Measurements from ENCODE around the gene TRMT1.

The TRMT1 gene

GRCh38 chr19:13090511-13091231 is 25.9 kb downstream of the TRMT1 start:
- no peak for DNase-seq (ENCODE audit: low read depth in 3 of 3)

DNA sequence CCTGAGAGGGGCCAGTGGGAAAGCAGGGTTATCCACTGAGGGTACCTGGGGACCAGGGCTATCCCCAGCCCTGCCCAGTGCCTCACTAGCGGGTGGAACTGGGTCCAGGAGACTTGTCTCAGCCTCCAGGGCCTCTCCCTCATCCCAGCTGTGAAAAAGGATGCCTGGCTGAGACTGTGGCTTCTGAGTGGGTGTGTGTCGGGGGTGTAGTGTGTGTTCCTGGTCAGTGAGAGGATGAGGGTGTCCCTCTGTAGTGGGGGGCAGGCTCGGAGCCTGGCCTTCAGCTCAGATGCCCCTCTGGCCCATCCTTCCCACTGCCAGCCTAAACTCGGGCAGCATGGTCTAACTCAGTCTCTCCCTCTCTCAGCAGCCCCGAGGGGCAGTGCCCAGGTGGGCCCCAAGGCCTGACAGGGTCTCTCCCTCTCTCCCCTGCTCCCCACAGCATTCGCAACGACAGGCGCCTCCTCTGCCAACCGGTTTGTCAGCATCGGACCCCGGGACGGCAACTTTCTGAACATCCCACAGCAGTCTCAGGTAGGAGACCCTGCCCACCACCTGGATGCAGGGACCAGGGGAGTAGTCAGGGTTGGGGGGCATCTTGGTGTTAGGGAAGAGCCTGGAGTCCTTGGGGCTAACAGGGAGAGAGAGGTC is 26.6 kb downstream of the TRMT1 start:
- no peak for DNase-seq (ENCODE audit: low read depth in 3 of 3)

DNA sequence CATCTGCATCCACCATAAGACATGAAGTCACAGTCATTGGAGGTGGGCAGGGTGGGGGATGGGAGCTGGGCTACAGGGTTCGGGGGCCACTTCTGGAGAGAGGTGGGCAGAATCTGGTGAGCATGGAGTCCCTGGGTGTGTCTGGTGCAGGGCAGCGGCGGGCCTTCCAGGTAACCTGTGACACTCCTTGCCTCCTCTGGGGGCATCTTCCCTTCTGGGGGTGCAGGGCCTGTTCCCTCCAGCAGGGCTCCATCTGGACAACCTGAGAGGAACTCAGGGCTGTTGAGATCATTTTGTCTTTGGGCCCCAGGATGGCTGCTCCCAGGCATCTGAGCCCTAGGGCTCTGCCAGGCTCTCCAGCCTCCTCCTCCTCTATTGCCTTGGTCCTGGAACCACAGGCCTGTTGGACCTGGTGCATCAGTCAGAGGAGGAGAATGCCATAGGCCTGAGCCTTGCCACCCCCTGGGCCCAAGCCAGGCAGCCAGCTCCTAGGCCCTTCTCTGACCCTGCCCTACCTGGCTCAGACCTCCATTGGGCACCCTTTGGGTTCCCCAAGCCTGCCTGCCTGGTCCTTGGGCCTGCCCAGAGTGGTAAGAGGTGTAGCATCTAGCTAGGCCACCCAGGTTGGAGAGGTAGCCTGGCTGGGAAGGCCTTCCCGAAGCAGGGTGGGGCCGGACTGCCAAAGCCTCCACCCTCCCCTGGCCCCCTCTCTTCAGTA is 27.2 kb downstream of the TRMT1 start:
- DNase-seq (ENCODE audit: low read depth in 3 of 3), result no peak

GRCh38 chr19:13087795-13088537 is 28.6 kb downstream of the TRMT1 start:
- DNase-seq (ENCODE audit: low read depth in 3 of 3), result no peak

GRCh38 chr19:13087295-13087694 is 29.2 kb downstream of the TRMT1 start:
- no peak for DNase-seq (ENCODE audit: low read depth in 3 of 3)

- no peak for DNase-seq (ENCODE audit: low read depth in 3 of 3)
Measured at GRCh38 chr19:13086341-13086740, 30.2 kb downstream of the TRMT1 start.

DNA sequence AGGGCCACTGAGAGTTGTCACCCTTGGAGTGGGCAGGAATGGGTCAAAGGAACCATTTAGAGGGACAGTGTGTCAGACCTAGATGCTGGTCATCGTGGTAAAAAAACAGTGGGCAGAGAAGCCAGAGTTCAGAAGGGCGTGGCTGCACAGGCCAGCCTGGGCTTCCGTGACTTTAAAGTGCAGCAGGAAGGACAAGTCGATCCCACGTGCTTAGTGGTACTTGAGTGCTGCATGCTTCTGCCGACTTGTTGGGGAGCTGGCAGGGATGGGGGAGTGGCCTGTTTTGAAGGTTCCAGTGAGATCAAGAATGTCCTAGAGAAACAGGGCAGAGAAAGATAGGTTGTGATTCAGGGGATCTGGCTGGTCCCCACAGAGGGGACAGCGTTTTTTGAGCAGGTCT is 30.9 kb downstream of the TRMT1 start:
- DNase-seq (ENCODE audit: low read depth in 3 of 3), result no peak

- no peak for DNase-seq (ENCODE audit: low read depth in 3 of 3)
Measured at GRCh38 chr19:13083627-13084026, 32.9 kb downstream of the TRMT1 start.

DNA sequence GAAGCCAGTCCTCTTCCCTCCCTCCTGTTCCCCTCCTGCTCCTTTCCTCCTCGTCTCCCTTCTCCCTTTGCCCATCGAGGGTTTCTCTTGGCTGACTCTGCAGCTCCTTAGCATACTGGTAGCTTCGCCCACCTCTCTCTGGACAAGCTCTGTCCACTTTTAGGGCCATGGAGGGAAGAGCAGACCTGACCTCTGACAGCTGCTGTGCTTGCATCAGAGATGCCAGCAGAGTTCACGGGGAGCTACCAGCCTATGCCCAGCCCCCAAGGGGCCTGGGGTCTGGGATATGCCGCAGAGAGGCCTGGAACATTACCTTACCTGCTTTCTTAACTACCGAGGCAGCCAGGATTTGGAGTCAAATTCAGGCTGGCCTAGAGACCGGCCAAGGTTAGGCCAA is 33.5 kb downstream of the TRMT1 start:
- DNase-seq (ENCODE audit: low read depth in 3 of 3), result no peak

- no peak for DNase-seq (ENCODE audit: low read depth in 3 of 3)
Measured at GRCh38 chr19:13082192-13083007, 34.1 kb downstream of the TRMT1 start.

GRCh38 chr19:13079542-13079986 is 37.0 kb downstream of the TRMT1 start:
- DNase-seq (ENCODE audit: low read depth in 3 of 3), result no peak

DNA sequence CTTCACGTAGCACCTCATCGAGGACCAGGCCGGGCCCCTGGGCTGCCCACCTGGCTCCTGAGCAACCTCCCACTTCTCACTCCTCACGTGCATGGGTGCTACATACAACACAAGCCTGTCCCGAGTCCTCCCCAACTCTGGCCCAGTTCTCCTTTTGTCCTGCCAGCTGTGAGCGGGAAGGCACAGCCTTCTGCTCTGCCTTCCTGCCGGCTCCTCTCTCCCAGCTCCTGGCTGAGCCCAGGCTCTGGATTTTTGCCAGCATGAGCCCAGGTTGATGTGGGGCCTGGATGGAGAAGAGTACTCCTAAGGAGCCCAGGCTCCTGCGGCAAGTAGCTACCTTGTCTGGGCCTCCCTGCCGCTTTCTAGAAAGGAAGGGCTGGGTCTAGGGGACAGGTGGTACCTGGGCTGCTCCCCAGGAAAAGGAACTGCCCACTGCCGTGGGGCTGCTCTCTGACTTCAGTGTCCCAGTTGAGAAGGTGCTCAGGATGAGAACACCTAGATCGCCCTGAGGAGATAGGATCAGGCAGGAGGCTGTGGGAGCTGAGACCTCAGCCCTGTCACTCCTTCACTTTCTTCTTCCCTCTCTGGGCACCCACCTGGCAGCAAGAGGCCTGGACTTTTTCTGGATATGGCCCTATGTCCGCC is 37.5 kb downstream of the TRMT1 start:
- DNase-seq (ENCODE audit: low read depth in 3 of 3), result no peak

DNA sequence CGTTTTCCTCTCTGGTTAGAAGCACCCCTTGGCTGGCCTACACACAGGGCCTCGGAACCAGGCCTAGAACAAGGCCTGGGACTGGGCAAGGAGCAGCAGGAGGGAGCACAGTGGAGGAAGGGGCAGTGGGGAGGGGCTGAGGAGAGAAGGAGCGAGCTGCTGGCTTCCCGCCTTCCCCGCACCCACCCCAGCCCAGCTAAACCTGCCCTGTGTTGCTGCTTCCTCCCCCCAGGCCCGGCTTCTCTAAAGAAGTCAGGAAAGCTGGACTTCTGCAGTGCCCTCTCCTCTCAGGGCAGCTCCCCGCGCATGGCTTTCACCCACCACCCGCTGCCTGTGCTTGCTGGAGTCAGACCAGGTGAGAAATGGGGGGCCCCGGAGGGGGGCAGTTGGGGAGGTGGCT is 38.2 kb downstream of the TRMT1 start:
- no peak for DNase-seq (ENCODE audit: low read depth in 3 of 3)

DNA sequence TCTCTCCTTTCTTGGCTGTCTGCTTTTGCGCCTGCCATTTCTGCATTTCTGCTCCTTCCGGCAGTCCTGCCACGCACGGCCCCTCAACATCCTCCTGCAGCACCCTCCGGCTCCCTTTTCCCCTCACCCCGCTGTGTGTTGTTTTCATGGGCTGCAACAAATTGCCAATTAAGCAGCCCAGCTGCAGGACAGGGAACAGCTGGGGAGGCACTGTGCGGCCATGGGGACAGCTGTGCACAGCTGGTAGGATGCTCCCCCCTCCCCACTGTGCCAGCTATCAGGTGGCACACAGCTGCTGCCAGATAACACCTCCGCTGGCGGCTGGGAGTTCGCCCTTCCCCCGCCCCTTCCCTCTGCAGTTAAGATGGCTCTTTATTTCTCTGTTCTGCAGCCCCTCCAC is 39.3 kb downstream of the TRMT1 start:
- no peak for DNase-seq (ENCODE audit: low read depth in 3 of 3)

DNA sequence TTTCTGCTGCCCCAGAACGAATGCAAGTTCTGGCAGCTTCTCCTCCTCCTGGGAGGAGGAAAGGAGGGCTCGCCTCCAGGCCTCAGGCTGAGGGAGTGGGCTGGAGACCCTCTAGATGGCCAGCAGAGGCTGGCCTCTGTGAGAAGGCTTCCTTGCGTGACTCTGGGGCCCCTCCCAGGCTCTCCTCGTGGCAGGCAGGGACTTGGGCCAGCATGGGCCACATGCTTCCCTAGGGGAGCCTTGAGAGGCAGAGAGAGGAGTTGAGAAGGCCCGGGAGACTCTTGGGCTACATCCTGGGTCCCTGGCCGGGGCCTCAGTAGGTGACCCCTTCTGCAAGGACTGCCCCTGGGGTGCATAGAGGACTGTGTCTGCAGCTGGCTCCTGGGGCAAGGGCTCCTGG is 39.8 kb downstream of the TRMT1 start:
- DNase-seq (ENCODE audit: low read depth in 3 of 3), result no peak

GRCh38 chr19:13076320-13076719 is 40.2 kb downstream of the TRMT1 start:
- no peak for DNase-seq (ENCODE audit: low read depth in 3 of 3)

- DNase-seq (ENCODE audit: low read depth in 3 of 3), result no peak
Measured at GRCh38 chr19:13074378-13074777, 42.2 kb downstream of the TRMT1 start.

DNA sequence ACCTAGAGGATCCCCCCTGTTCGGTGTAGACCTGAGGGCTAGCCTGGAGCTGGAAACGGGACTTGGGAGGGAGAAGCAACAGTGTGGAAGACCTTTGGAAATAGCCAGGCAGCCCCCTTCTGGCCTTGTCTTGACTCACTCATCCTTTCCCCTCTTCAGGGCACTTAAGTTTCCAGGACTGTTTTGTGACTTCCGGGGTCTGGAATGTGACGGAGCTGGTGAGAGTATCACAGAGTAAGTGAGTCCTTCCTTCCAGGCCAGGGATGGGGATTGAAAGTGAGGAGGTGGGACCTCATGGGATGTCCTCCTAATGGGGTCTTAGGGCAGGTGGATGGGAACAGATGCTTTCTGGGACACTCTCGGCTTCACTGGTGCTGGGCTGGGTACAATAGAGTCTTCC is 43.3 kb downstream of the TRMT1 start:
- no peak for DNase-seq (ENCODE audit: low read depth in 3 of 3)

DNA sequence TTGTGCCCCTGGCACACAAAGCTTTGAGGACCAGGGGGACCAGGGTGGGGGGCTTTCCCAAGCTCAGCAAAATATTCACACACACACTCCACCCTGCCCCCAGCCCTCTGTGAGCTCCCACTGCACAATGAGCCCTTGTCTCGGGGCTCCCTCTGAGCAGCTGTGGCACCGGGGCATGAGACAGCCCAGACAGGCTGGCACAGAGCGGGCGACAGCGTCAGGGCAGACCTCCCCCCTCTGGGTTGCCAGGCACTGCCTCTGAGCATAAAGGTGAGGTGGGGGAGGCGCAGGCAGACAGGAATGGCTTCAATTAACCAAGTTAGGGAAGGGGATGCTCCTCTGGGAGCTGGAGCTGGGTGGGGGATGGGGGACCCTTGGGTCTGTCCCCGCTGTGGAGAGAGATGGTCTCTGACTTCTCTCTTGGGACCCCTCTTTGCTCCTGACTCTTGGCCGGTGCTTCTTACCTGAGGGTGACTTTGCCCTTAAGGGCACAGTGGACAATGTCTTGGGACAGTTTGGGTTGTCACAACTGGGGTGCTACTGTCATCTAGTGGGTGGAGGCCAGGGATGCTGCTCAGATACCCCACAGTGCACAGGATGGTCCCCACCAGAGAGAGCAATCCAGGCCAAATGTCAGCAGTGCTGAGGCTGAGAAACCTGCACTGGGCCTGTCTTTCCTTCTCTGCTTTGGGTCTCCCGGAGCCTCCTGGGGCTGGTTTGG is 44.2 kb downstream of the TRMT1 start:
- no peak for DNase-seq (ENCODE audit: low read depth in 3 of 3)

Measured in stimulated activated CD4-positive, alpha-beta T cell treated with anti-CD3 and anti-CD28 coated beads, TNF-alpha, amount 100 ng/mL, for 24 hours (primary cell).